ENCODE measurements around the gene ARHGAP15.

GRCh38 chr2:143436951-143437350, 307.7 kb downstream of the ARHGAP15 start:
- TF ChIP-seq, protein P1, sequence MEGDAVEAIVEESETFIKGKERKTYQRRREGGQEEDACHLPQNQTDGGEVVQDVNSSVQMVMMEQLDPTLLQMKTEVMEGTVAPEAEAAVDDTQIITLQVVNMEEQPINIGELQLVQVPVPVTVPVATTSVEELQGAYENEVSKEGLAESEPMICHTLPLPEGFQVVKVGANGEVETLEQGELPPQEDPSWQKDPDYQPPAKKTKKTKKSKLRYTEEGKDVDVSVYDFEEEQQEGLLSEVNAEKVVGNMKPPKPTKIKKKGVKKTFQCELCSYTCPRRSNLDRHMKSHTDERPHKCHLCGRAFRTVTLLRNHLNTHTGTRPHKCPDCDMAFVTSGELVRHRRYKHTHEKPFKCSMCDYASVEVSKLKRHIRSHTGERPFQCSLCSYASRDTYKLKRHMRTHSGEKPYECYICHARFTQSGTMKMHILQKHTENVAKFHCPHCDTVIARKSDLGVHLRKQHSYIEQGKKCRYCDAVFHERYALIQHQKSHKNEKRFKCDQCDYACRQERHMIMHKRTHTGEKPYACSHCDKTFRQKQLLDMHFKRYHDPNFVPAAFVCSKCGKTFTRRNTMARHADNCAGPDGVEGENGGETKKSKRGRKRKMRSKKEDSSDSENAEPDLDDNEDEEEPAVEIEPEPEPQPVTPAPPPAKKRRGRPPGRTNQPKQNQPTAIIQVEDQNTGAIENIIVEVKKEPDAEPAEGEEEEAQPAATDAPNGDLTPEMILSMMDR (IDR thresholded peaks at IDR 0.05; ENCODE audit: poor library complexity, severe bottlenecking), result no peak
- TF ChIP-seq EZH2 (IDR thresholded peaks at IDR 0.05; ENCODE audit: borderline replicate concordance, insufficient read depth, low read length, poor library complexity, severe bottlenecking), result no peak
- TF ChIP-seq EP300 (conservative IDR thresholded peaks at IDR 0.05; ENCODE audit: poor library complexity, severe bottlenecking), result no peak
- TF ChIP-seq POLR2AphosphoS5 (IDR thresholded peaks at IDR 0.05), result no peak
- TF ChIP-seq RAD21 (conservative IDR thresholded peaks at IDR 0.05), result no peak
